ENCODE data around the gene NUDT22.
A peak's percentile ranks its signal among the peaks of the same experiment; 100 is the strongest.

NUDT22 gene

DNA sequence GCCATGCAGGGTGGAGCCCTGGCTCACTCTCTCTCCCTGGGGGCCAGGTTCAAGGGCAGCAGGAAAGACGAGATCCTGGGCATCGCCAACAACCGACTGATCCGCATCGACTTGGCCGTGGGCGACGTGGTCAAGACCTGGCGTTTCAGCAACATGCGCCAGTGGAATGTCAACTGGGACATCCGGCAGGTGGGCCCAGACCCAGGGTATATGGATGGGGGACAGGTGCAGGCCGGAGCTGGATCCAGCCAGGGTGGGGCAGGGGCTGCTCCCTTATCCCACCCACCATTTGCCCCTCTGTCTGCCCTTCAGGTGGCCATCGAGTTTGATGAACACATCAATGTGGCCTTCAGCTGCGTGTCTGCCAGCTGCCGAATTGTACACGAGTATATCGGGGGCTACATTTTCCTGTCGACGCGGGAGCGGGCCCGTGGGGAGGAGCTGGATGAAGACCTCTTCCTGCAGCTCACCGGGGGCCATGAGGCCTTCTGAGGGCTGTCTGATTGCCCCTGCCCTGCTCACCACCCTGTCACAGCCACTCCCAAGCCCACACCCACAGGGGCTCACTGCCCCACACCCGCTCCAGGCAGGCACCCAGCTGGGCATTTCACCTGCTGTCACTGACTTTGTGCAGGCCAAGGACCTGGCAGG, 2.9 kb upstream of the NUDT22 start:
- peaks cover 0 to 28% (median 26%) of the 10 kb centered on the region in 4 donors for H3K4me1 ChIP-seq
- no peak overlapping the region for H3K27ac ChIP-seq
- intact Hi-C loops (cut with DNase I; ENCODE audit: low total_unique reads), result no loop called here
- H3K9me3 ChIP-seq, result no peaks in the 10 kb centered on the region
- TF ChIP-seq CTCF (IDR thresholded peaks at IDR 0.05), result no peak
- DNase-seq, result no peak
- peaks cover 0 to 22% (median 8%) of the 10 kb centered on the region in 3 donors for H3K36me3 ChIP-seq
- no peak overlapping the region for H3K4me3 ChIP-seq
- no peaks in the 10 kb centered on the region for H3K27me3 ChIP-seq

- no peak overlapping the region for H3K4me3 ChIP-seq
- TF ChIP-seq CTCF (IDR thresholded peaks at IDR 0.05), result no peak
- no peak for DNase-seq
- peaks cover 0 to 33% (median 30%) of the 10 kb centered on the region in 4 donors for H3K4me1 ChIP-seq
- no peaks in the 10 kb centered on the region for H3K9me3 ChIP-seq
- no peak overlapping the region for H3K27ac ChIP-seq
- intact Hi-C loops (cut with DNase I; ENCODE audit: low total_unique reads), result no loop called here
- no peaks in the 10 kb centered on the region for H3K27me3 ChIP-seq
- peaks cover 0 to 22% (median 8%) of the 10 kb centered on the region in 3 donors for H3K36me3 ChIP-seq
Measured at GRCh38 chr11:64224151-64224890, 1.8 kb upstream of the NUDT22 start.

- Histone ChIP-seq H3K27me3 (no peaks in the 10 kb centered on the region), H3K9me3 (no peaks in the 10 kb centered on the region), H3K27ac (peak overlapping the region; percentile 81 to 95), H3K4me3 (peak overlapping the region; percentile 86 to 88), H3K4me1 (peaks cover 0 to 39% (median 36%) of the 10 kb centered on the region in 4 donors), H3K36me3 (peaks cover 0 to 16% (median 8%) of the 10 kb centered on the region in 3 donors)
- DNase-seq, result peak in 1 of 2 donors; percentile 18
- no peak for TF ChIP-seq CTCF (IDR thresholded peaks at IDR 0.05)
- intact Hi-C loops (cut with DNase I; ENCODE audit: low total_unique reads), result loop anchor here (5.0 kb wide), 1 partner anchor 38 kb away; the partner anchor contains the start of gene STIP1
Measured at GRCh38 chr11:64224891-64225607, 1.0 kb upstream of the NUDT22 start.

- Histone ChIP-seq H3K36me3 (peaks cover 0 to 8% (median 7%) of the 10 kb centered on the region in 3 donors), H3K9me3 (no peaks in the 10 kb centered on the region), H3K27ac (peak overlapping the region; percentile 81 to 95), H3K4me1 (peaks cover 0 to 50% (median 40%) of the 10 kb centered on the region in 4 donors), H3K27me3 (no peaks in the 10 kb centered on the region), H3K4me3 (peak overlapping the region; percentile 86 to 88)
- peak in 1 of 2 donors; percentile 54 for DNase-seq
- no peak for TF ChIP-seq CTCF (IDR thresholded peaks at IDR 0.05)
- intact Hi-C loops (cut with DNase I; ENCODE audit: low total_unique reads), result loop anchor here (5.0 kb wide), 1 partner anchor 39 kb away; the partner anchor contains the start of gene STIP1
Measured at GRCh38 chr11:64226507-64227051, 505 bp downstream of the NUDT22 start.

GRCh38 chr11:64227405-64227956, 1.4 kb downstream of the NUDT22 start:
- H3K4me3 ChIP-seq, result peak overlapping the region; percentile 86 to 88
- peaks cover 0 to 56% (median 48%) of the 10 kb centered on the region in 4 donors for H3K4me1 ChIP-seq
- peak overlapping the region; percentile 81 to 95 for H3K27ac ChIP-seq
- H3K36me3 ChIP-seq, result peaks cover 0 to 8% (median 7%) of the 10 kb centered on the region in 3 donors
- DNase-seq, result no peak
- TF ChIP-seq CTCF (IDR thresholded peaks at IDR 0.05), result no peak
- no peaks in the 10 kb centered on the region for H3K27me3 ChIP-seq
- no peaks in the 10 kb centered on the region for H3K9me3 ChIP-seq
- intact Hi-C loops (cut with DNase I; ENCODE audit: low total_unique reads), result loop anchor here (5.0 kb wide), 1 partner anchor 40 kb away; the partner anchor contains the start of gene STIP1

Data from tibial artery (tissue), 4 donors.